Effector CD8-positive, alpha-beta T cell (primary cell): ENCODE measurements around the gene INTS2.
"Not testable (repeated sequence)": the region's sequence is repeated elsewhere in the genome, so short reads cannot be mapped to it uniquely, and the experiment has no call there.

Source experiments
- DNase-seq: peaks from one replicate; lab custom pipeline; 2025; lab: John Stamatoyannopoulos, UW
- total RNA-seq, 4 experiments: gene quantifications; one replicate each; lab custom pipeline; 2026; lab: John Stamatoyannopoulos, UW

The INTS2 gene, protein sequence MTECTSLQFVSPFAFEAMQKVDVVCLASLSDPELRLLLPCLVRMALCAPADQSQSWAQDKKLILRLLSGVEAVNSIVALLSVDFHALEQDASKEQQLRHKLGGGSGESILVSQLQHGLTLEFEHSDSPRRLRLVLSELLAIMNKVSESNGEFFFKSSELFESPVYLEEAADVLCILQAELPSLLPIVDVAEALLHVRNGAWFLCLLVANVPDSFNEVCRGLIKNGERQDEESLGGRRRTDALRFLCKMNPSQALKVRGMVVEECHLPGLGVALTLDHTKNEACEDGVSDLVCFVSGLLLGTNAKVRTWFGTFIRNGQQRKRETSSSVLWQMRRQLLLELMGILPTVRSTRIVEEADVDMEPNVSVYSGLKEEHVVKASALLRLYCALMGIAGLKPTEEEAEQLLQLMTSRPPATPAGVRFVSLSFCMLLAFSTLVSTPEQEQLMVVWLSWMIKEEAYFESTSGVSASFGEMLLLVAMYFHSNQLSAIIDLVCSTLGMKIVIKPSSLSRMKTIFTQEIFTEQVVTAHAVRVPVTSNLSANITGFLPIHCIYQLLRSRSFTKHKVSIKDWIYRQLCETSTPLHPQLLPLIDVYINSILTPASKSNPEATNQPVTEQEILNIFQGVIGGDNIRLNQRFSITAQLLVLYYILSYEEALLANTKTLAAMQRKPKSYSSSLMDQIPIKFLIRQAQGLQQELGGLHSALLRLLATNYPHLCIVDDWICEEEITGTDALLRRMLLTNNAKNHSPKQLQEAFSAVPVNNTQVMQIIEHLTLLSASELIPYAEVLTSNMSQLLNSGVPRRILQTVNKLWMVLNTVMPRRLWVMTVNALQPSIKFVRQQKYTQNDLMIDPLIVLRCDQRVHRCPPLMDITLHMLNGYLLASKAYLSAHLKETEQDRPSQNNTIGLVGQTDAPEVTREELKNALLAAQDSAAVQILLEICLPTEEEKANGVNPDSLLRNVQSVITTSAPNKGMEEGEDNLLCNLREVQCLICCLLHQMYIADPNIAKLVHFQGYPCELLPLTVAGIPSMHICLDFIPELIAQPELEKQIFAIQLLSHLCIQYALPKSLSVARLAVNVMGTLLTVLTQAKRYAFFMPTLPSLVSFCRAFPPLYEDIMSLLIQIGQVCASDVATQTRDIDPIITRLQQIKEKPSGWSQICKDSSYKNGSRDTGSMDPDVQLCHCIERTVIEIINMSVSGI
- total RNA-seq: 35.5 to 74.8 (median 46.1) reads per million in 4 experiments

DNA sequence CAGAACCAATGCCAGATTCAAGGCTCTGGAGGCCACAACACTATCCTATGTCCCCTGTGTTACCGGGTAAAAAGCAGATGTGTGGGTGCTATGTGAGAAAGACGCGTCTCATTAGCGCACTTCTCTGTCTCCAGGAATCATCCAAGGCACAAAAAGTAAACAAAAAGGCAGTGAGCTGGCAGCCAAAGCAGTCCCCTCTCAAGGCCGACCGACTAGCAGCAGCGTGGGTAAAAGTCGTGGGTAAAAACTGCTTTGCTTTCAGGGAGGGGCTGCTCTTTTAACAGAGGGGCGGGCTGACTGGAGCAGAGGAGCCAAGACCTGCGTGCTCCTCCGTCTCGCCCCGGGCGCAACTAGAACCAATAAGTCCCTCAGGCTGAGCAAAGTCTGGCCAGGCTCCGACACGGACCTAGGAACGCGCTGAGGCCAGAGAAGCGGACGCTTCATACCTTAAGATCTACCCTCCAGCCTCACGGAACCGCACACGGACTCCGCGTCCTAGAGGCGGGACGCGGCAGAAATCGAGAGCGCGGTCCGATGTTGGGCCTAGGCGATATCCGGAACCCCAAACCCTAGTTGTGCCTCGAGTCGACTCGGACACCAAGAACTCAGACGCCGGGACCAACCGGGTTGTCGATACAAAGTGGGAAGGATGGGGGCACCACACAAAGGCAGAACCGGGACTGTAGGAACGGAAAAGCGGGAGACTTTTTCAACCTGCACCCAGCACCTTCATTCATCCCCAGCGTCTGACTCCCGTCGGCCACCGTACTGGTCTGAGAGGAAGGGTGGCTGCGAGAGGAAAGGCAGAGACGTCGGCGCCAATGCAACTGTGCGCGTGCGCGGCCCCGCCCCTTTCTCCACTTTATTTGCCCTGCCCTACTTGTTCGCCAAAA is at the start of gene INTS2:
INTS2 (minus strand) TSS at position 775 of the 893 bp plus-strand sequence. CDS start 1,338 bp downstream, outside the sequence.
- peak; percentile 94 for DNase-seq

DNA sequence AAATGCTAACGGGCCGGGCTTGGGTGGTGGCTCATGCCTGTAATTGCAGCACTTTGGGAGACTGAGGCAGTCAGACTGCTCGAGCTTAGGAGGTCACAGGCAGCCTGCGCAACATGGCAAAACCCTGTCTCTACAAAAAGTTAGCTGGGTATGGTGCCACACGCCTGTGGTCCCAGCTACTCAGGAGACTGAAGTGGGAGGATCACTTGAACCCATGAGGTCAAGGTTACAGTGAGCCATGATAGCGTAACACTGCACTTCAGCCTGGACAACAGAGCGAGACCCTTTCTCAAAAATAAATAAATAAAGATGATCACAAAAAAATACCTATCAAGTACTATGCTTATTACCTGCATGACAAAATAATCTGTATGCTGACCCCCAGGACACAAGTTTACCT is 46.3 kb upstream of the INTS2 start:
- no peak for DNase-seq

DNA sequence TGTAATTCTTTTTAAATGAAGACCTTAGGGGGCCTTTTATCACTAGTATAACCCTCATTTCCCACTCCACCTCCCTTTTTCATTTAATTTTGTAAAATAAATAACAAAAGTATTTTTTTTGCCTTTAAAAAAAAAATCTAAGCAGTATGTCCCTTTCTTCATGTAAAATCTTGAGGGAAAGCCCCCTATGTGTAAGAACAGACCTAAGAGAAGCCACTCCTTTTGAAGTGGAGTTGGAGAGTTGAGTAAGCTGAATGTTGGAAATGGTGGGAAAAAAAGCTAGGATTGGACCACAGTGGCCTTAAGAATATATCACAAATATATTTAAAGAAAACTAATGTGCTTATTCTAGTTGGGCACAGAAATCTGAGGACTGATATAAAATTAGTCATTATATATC is 44.5 kb upstream of the INTS2 start:
- no peak for DNase-seq

DNA sequence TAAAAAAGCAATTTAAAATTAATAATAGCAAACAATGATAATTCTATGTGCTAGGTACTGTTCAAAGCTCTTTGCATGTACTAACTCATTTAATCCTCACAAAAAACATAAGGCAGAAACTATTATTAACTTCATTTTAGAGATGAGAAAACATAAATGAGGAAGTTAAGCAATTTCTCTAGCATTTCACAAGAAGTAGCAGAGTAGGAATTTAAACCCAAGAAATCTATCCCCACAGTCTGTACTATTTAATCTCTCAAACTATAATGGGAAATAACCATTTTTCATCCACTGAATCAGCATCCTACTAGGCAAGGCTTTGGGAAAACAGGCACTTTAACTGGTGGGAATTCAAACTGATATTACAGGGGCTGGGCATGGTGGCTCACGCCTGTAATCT is 42.2 kb upstream of the INTS2 start:
- DNase-seq: no peak

DNA sequence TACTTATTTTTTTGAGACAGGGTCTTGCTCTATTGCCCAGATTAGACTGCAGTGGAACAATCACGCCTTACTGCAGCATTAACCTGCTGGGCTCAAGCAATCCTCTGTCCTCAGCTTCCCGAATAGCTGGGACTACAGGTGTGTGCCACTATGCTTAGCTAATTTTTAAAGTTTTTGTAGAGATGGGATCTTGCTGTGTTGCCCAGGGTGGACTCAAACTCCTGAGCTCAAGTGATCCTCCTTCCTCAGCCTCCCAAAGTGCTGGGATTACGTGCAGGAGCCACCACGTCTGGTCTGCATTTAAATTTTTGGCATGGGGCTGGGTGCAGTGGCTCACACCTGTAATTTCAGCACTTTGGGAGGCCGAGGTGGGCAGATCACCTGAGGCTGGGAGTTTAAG is 41.0 kb upstream of the INTS2 start:
- no peak for DNase-seq

DNA sequence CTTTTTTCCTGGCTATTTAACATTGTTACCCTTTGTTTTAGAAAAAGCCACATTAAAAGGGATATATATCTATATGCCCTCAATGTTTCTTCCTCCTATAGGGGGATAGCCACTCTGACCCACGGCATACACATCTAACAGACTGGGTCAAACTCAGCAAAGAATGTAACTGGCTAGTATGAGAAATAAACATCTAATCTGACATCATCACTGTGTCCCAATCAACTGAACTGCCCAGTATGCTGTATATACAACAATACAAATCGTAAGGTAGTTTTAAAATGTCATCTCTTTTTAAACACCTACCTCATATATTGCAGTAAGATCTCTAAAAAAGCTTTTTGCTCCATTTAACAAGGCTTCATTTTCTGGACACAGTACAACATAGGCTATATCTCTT is 39.9 kb upstream of the INTS2 start:
- DNase-seq: no peak

DNA sequence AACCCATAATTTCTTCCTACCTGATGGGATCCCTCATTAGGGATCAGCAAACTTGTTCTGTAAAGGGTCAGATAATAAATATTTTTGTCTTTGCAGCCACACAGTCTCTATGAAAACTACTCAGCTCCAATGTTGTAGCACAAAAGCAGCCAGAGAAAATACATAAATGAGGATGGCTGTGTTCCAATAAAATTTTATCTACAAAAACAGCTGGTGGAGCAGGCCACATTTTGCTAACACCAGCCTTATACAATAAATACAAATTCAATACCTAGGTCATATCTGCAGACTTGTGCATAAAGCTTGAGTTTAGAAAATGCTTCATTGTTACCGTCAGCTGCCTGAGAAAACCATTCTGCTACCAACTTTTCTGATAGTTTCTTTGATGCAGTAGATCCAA is 38.4 kb upstream of the INTS2 start:
- DNase-seq: no peak

DNA sequence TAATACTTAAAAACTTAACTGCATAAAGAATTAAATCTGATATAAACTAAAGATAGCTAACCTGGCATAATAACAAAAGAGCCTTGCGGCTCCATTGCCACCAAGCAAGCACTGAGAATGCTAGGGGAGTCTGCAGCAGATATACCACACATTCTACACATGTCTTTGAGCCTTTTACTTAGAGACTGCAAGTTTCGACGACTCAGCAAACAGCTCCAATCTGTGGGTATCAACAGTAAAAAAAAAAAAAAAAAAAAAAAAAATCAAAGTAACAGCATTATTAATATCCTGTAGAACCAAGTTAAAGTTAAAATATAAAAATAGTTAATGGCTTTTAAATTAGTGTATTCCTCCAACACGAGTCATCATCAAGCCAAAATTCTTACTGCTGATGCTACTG is 27.8 kb upstream of the INTS2 start:
- DNase-seq: no peak

DNA sequence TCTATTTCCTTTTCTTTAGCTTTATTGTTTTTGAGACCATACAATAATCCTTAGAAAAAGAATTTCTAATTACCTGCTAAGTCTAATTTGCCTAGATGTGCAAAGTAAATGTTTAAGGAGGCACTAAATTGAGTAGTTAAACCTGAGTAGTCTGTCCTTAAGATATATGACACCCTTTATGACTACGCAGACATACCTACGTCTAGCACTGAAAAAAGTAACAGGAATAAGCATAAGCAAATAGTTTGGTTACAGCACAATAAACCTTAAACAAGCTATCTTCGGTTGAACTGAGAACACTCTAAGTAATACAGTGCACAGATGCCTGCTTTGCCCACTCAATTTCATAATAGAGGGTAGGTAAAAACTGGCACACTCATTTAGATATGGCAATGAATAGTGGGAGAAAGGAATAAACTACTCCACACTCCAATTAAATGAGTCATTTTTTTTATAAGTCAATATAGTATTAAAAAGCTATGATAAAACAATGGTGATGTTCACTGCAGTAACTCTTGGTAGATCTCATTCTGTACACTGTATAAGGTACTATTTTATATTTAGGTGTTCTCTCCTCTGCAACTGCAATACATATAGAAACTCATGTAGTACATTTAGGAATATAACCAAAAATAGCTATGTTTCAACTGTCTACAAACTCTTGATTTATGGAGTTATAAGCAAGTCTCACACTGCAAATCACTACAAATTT is 19.7 kb upstream of the INTS2 start:
- DNase-seq: no peak

DNA sequence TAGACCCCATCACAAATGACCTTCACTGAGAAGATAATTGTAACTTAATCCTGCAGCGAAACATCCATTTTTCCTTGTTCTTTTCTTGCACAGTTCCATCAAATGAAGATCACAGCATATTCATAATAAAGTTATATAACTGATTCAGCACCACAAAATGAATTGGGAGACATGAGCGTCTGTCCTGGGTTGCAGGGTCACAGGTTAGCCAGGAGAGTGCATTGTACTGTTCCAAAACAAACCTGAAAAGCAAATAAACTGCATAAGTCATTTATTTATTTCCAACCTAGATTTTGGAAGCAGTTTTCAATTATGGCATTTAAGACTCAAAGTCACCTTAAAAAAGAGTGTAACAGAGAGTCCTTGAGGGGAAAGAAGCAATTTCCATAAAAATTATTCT is 18.6 kb upstream of the INTS2 start:
- DNase-seq: no peak

DNA sequence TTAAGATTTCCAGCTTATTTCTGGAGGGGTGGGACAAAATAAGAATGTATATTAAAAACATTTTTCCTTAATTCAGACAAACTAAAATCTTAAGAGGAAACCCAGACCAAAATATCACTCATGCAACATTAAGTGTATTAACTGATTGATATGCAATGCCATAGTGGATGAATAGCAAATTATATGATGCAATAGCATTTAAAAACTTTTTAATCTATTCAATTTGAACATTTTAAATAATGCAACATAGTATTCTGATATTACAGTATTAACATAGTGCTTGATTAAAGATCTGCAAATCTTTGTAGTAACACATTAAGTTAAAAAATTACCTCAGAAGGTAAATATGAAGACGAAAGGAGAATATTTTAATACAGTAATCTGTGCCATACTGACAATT is 15.3 kb upstream of the INTS2 start:
- DNase-seq: no peak

DNA sequence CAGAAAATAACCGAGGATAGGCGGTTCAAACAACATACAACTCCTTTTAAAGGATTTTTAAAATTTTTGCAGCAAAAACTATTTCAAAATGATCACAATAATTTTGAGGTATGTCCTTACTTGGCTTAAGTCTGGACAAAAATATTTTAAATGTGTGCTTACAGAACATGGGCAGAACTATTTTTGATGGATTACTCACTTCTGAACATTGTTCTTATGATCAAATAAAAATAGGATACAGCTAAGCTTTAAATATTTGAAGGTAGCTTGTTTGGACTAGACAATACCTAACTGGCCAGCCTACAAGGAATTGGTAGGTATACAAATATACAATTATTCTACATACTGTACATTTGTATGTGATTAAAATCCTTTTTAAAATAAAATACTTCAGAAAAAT is 14.3 kb upstream of the INTS2 start:
- DNase-seq: no peak

DNA sequence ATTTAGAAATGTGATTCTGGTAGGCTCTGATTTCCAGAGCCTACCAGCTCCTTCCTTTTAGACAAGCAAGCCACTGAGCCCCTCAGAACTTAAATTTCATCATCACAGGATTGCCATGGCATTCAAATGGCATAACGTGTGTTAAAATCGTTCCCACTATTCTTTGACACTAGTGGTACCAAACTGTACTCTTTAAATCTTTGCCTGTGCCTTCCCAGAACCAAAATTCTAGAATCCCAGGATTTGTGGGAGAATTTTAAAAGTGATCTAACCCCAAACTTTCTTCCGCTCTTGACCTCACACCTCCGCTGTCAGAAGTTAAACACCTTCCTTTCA is 287 bp upstream of the INTS2 start:
- no peak for DNase-seq

DNA sequence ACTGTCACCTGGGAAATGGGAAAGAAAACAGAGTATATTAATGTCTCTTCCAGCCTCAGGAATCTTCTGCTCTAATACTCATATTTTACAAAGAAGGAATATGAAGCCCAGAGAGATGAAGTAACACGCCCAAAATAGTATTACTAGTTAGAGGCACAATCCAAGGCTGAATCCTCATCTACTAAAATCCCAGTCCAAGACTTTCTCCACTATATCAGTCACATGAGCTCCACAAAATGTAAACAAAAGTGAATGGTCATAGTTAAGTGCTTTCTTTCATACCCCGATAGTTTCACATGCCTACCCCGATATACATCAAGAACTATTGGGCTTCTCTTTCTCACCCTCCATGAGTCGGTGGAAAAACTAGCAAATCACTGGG is 965 bp downstream of the INTS2 start:
- no peak for DNase-seq

DNA sequence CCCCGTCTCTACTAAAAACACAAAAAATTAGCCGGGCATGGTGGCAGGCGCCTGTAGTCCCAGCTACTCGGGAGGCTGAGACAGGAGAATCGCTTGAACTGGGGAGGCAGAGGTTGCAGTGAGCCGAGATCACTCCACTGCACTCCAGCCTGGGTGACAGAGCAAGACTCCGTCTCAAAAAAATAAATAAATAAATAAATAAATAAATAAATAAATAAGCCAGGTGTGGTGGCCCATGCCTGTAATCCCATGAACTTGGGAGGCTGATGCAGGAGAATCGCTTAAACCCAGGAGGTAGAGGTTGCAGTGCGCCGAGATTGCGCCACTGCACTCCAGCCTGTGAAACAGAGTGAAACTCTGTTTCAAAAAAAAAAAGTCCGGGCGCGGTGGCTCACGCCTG is 12.6 kb downstream of the INTS2 start:
- DNase-seq: not testable (repeated sequence)

DNA sequence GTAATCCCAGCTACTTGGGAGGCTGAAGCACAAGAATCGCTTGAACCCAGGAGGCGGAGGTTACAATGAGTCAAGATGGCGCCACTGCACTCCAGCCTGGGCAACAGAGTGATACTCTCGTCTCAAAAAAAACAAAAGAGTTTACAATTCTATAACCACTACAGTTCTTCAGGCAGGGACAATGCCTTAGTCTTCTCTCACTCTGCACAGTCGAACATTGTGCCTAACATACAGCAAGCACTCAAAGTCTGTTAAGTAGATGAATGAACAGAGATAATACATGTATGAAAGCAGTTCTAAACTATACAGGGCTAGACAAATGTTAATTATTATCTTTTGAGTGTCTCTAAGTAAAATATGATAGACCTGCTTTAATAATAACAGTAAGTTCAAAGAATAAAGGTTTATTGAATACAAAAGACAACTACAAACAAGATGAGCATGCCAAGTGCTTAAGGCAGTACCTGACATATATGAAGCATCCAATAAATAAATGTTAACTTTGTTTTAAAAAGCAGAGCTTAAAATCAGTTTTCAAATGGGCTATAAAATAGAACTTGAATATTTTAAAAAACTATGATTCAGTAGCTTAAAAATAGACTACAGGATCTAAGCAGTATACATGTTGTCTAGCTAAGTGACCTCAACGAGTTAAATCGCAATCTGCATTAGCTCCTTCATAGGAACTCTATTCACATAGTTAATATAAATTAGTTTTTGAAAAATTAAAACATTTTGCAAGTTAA is 19.3 kb downstream of the INTS2 start:
- DNase-seq: no peak

DNA sequence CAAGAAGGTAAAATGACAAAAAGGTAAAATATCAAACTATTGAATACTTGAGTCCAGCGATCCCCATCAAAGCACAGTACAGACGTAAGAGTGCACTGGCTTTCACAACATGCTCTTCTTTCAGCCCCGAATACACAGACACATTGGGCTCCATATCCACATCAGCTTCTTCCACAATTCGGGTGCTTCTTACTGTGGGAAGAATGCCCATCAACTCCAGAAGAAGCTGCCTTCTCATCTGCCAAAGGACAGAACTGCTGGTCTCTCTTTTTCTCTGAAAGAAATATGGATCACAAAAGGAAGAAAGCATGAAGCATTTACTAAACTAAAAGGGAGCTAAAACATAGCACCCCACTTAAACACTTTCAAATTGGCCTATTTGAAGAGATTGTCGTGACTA is 20.4 kb downstream of the INTS2 start:
- no peak for DNase-seq

DNA sequence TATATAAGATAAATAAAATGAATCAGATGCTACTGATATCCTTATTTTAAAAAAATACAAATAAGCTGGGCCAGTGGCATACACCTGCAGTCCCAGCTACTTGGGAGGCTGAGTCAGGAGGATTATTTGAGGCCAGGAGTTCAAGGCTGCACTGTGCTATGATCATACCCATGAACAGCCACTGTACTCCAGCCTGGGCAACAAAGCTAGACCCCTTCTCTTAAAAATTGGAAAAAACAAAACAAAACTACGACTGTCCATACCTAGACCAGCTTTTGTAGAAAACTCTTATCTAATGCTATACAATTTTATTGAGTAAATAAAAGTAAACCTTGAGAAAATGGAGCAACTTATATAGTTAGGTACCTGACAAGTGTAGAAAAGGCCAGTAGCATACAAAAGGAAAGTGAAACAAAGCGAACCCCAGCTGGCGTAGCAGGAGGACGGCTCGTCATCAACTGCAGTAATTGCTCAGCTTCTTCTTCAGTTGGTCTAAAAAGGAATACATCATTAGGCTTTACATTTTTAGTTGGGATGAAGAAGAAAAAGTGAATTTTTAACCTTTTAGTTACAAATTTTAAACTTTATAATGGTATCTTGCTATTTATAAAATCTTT is 23.6 kb downstream of the INTS2 start:
- DNase-seq: no peak

DNA sequence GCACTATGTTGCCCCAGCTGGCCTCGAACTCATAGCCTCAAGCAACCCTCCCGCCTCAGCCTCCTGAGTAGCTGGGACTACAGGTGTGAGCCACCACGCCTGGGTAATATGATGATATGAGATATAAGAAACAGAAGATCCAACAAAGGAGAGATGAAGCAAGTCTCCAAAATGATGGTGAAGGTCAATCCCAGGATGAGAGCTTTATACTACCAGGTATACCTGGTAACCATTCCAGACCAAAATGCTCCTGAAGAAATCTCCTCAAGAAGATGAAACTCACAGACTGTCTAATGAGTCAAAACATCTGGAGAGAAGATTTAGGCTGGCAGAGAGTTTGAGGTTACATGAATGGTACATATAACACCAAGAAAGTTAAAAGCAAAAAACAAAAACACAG is 24.5 kb downstream of the INTS2 start:
- no peak for DNase-seq
